HL-60 (cell line): ENCODE data around the gene FAM117A.

Experiments used
- DNase-seq, 2 experiments: peaks; one replicate each; pipeline ENCODE4 v3.0.0-alpha.2; 2010 to 2020; ENCODE audit warnings: low read depth in 1 of 2, low spot score in 1 of 2
- H3K27ac ChIP-seq: fragments of 250-450 bp; sonication (Bioruptor Pico); replicated peaks from 2 replicates; pipeline ENCODE4 v1.5.1; 2020; ENCODE audit warnings: mild to moderate bottlenecking, moderate library complexity
- H3K27me3 ChIP-seq: fragments of 250-450 bp; sonication (Bioruptor Pico); 2 replicates; pipeline ENCODE4 v1.5.1; 2021; ENCODE audit warnings: mild to moderate bottlenecking, moderate library complexity; ENCODE audit not compliant: insufficient read depth, poor library complexity, severe bottlenecking
- H3K4me3 ChIP-seq: replicated peaks from 2 replicates; pipeline ENCODE4 v1.5.1; 2011; ENCODE audit warnings: mild to moderate bottlenecking, control low read depth, low read length; ENCODE audit not compliant: insufficient read depth
- CTCF ChIP-seq: IDR thresholded peaks from one replicate; pipeline ENCODE4 v1.5.1; 2011; ENCODE audit warnings: low read length, control low read depth, inconsistent platforms; ENCODE audit not compliant: insufficient read depth
- GABPA ChIP-seq: IDR thresholded peaks from 2 replicates; pipeline ENCODE4 v1.6.1; 2012; ENCODE audit warnings: low read depth
- POLR2AphosphoS5 ChIP-seq: IDR thresholded peaks from 2 replicates; pipeline ENCODE4 v1.6.1; 2012; ENCODE audit warnings: low read depth
- REST ChIP-seq: IDR thresholded peaks from 2 replicates; pipeline ENCODE4 v1.6.1; 2012; ENCODE audit warnings: low read depth; ENCODE audit not compliant: insufficient replicate concordance
- SPI1 ChIP-seq: IDR thresholded peaks from 2 replicates; pipeline ENCODE4 v1.6.1; 2012; ENCODE audit warnings: low read depth, mild to moderate bottlenecking, borderline replicate concordance

The FAM117A gene

GRCh38 chr17:49746791-49747490 is 17.0 kb downstream of the FAM117A start:
- DNase-seq = no peak
- no peaks in the 10 kb centered on the region for H3K27me3 ChIP-seq
- H3K4me3 ChIP-seq = no peak overlapping the region
- no peak for TF ChIP-seq POLR2AphosphoS5
- TF ChIP-seq REST = no peak
- TF ChIP-seq GABPA = no peak
- no peak for TF ChIP-seq SPI1
- no peak for TF ChIP-seq CTCF
- H3K27ac ChIP-seq = peak overlapping the region; percentile 28

- Histone ChIP-seq H3K4me3 (no peak overlapping the region), H3K27me3 (no peaks in the 10 kb centered on the region), H3K27ac (peak overlapping the region; percentile 28)
- TF ChIP-seq REST (no peak), CTCF (no peak)
- DNase-seq = no peak
Measured at GRCh38 chr17:49745175-49746139, 18.5 kb downstream of the FAM117A start.

- no peak overlapping the region for H3K4me3 ChIP-seq
- DNase-seq = no peak
- H3K27me3 ChIP-seq = no peaks in the 10 kb centered on the region
- TF ChIP-seq SPI1 = peak; percentile 90
- TF ChIP-seq CTCF = no peak
- TF ChIP-seq POLR2AphosphoS5 = no peak; the same call in 1 of the 2 replicates
- no peak for TF ChIP-seq GABPA
- H3K27ac ChIP-seq = peak overlapping the region; percentile 95
Measured at GRCh38 chr17:49742166-49742638, 21.7 kb downstream of the FAM117A start.
